ENCODE results near the gene EIPR1. TPM values are rescaled to one million over a fixed set of nuclear protein-coding genes. Genes with fewer than 3 reads are reported as not detected.

Gene EIPR1
- total and polyA plus RNA-seq, 2 of the 4 experiments (the other 2 are of a cell fraction) = 46.5 to 67.4 TPM

DNA sequence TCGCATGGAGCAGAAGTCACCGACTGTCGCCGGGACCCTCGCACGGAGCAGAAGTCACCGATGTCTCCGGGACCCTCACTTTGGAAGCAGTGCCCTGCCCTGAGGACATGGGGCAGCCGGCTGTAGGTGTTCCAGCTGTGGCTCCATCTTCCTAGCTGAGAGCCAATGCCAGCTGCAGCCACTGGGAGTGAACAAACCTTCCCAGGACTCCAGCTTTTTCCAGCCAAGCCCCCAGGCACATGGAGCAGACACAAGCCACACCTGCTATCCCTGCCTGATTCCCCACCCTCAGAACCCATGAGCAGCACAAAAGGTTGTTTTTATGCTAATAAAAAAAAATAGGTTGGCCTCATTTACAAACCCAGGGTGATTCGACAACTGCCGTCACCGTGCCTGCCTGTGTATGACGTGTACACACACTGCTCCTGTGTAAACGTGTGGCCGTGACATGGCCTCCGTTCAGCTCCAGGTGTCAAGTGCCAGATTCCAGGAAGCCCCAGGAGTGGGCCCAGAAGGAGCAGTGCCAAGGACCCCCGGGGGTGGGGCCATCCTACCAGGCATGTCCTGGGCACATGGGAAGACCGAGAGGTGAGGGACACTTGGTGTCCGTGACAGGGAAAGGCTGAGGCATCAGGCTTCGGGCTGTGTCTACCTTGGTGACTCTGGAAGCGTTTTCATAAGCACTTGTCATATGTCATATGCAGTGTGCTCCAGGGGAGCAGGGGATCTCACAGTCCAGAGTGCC is 91.5 kb downstream of the EIPR1 start:
- Histone ChIP-seq H3K4me1 (ENCODE audit: control insufficient read depth, insufficient read depth, low read length) (no peaks in the 10 kb centered on the region), H4K91ac (ENCODE audit: insufficient read depth, low read depth, low read length) (no peak overlapping the region), H3K9me3 (ENCODE audit: control insufficient read depth, insufficient read depth, low read length) (no peaks in the 10 kb centered on the region), H3K9me1 (ENCODE audit: insufficient read depth, low read length) (peaks cover 5% of the 10 kb centered on the region), H2BK20ac (ENCODE audit: low read depth, low read length) (no peak overlapping the region), H4K8ac (ENCODE audit: low read depth in 2 of 2, low read length in 2 of 2) (no peak overlapping the region), H2BK5ac (ENCODE audit: low read depth, low read length, poor library complexity, severe bottlenecking) (no peak overlapping the region), H2BK15ac (ENCODE audit: low read depth, low read length) (no peak overlapping the region), H3K4me2 (ENCODE audit: low read depth, low read length) (no peak overlapping the region), H3K4ac (ENCODE audit: low read depth, low read length) (no peak overlapping the region), H4K5ac (ENCODE audit: low read depth, low read length) (no peak overlapping the region), H3K23ac (ENCODE audit: low read depth, low read length) (no peak overlapping the region), H3K14ac (replicated peaks; ENCODE audit: low read depth, low read length) (no peak overlapping the region), H2AK9ac (replicated peaks; ENCODE audit: low read depth, low read length, poor library complexity) (no peak overlapping the region), H3K18ac (ENCODE audit: low read depth, low read length) (no peak overlapping the region), H3K36me3 (ENCODE audit: control insufficient read depth, insufficient read depth, low read length) (no peaks in the 10 kb centered on the region), H2BK120ac (ENCODE audit: low read depth, low read length) (no peak overlapping the region), H3K56ac (ENCODE audit: extremely low read depth, insufficient read depth, low read length) (no peak overlapping the region), H3K9ac (ENCODE audit: low read depth, low read length) (no peak overlapping the region), H2AK5ac (ENCODE audit: low read depth, low read length) (no peak overlapping the region), H2AFZ (replicated peaks; ENCODE audit: low read length, poor library complexity) (no peak overlapping the region), H4K20me1 (ENCODE audit: insufficient read depth, low read length) (no peaks in the 10 kb centered on the region; the same call in 1 of the 2 replicates), H3K27ac (ENCODE audit: insufficient read depth, low read length) (no peak overlapping the region), H3K4me3 (ENCODE audit: insufficient read depth, low read depth, low read length) (no peak overlapping the region), H3K79me1 (ENCODE audit: low read depth in 1 of 2, low read length in 2 of 2) (peaks cover 3 to 17% of the 10 kb centered on the region in 2 experiments; a peak in 3 of 4 replicates), H3K27me3 (ENCODE audit: control insufficient read depth, insufficient read depth, low read length) (no peaks in the 10 kb centered on the region)
- intact Hi-C loops (cut with micrococcal nuclease) (no loop called here), in situ Hi-C loops (cut with MboI; ENCODE audit: low sequenced_read_pairs) (no loop called here), dilution Hi-C loops (cut with HindIII; ENCODE audit: low sequenced_read_pairs, unreplicated experiment) (no loop called here)
- no peak for DNase-seq
- BruUV-seq (replicated peaks) = no TSS peak
- WGBS, 2 experiments (ENCODE audit: extremely low coverage in 2 of 2, insufficient read length in 1 of 2) = 93% methylated on average over 15 of the region's 21 CpGs; no CpG with 5 or more reads in 1 of the 2 experiments
- ATAC-seq (ENCODE audit: low read depth) = no peak
- POLR2A ChIA-PET (ENCODE audit: unreplicated experiment) = no interaction called here
- TF ChIP-seq NFE2L2 (IDR thresholded peaks at IDR 0.05; ENCODE audit: low read depth, low read length) = no peak
- no peak for TF ChIP-seq MXI1 (IDR thresholded peaks at IDR 0.05; ENCODE audit: borderline replicate concordance, low read depth, low read length)
- TF ChIP-seq CTCF (conservative IDR thresholded peaks at IDR 0.05; ENCODE audit: low read depth, low read length) = no peak
- no peak for TF ChIP-seq MAZ (IDR thresholded peaks at IDR 0.05; ENCODE audit: borderline replicate concordance, low read depth, low read length)
- TF ChIP-seq RAD21 (IDR thresholded peaks at IDR 0.05; ENCODE audit: low read length) = no peak
- no peak for TF ChIP-seq RFX5 (IDR thresholded peaks at IDR 0.05; ENCODE audit: low read depth, low read length)
- TF ChIP-seq CEBPB (IDR thresholded peaks at IDR 0.05; ENCODE audit: low read depth, low read length) = no peak
- no peak for TF ChIP-seq SMC3 (IDR thresholded peaks at IDR 0.05; ENCODE audit: low read depth, low read length)
- TF ChIP-seq RCOR1 (IDR thresholded peaks at IDR 0.05; ENCODE audit: insufficient replicate concordance, low read length) = no peak
- TF ChIP-seq BHLHE40 (IDR thresholded peaks at IDR 0.05; ENCODE audit: low read depth, low read length) = no peak
- CTCF ChIA-PET = no interaction called here

All from IMR-90 (cell line).